ENCODE results near the gene BCL7B.

- TF ChIP-seq ZNF850 (CRISPR knock-in tag; conservative IDR thresholded peaks at IDR 0.05) (no peak), ELF4 (CRISPR knock-in tag; IDR thresholded peaks at IDR 0.05; ENCODE audit: borderline replicate concordance) (no peak), RARG (CRISPR knock-in tag; IDR thresholded peaks at IDR 0.05; ENCODE audit: low read depth) (no peak), POLR2AphosphoS5 (IDR thresholded peaks at IDR 0.05; ENCODE audit: low read depth, low read length) (no peak)
Measured at GRCh38 chr7:73515178-73515577, 42.3 kb downstream of the BCL7B start.
